IMR-90 (cell line): ENCODE results near the gene SYNRG. TPM values are rescaled to one million over a fixed set of nuclear protein-coding genes. Genes with fewer than 3 reads are reported as not detected.

Experiments
- ATAC-seq: fragments of 200-7000 bp; cut with Tn5 transposase; 2 replicates; pipeline ENCODE4 v1.9.1; 2020; ENCODE audit warnings: low read depth, mild to moderate bottlenecking, moderate library complexity
- BruUV-seq: library from RNA; stranded (reverse); fragments of 400-500 nt; replicated peaks from 2 replicates; lab custom pipeline; 2021; lab: Mats Ljungman, UMichigan
- CTCF ChIA-PET: fragments of 300-600 bp; formaldehyde crosslinking; extraction: SDS; loops from one replicate; lab custom pipeline; 2021; ENCODE audit warnings: antibody characterized with exemption; lab: Yijun Ruan, JAX
- POLR2A ChIA-PET: fragments of 300-600 bp; sonication (Branson Sonifier 250); formaldehyde crosslinking; loops from one replicate; lab custom pipeline; 2022; ENCODE audit warnings: antibody characterized with exemption; ENCODE audit not compliant: unreplicated experiment; lab: Charles Lee
- DNase-seq: peaks from one replicate; pipeline ENCODE4 v3.0.0; 2013
- H2AFZ ChIP-seq: replicated peaks from 2 replicates; pipeline ENCODE3; 2013; ENCODE audit warnings: low read length, mild to moderate bottlenecking; ENCODE audit not compliant: poor library complexity
- H2AK5ac ChIP-seq: 2 replicates; pipeline ENCODE4 v1.6.1; 2013; ENCODE audit warnings: low read depth, low read length, inconsistent platforms
- H2AK9ac ChIP-seq: replicated peaks from 2 replicates; pipeline ENCODE3; 2013; ENCODE audit warnings: mild to moderate bottlenecking, low read depth, low read length, moderate library complexity; ENCODE audit not compliant: poor library complexity
- H2BK120ac ChIP-seq: 2 replicates; pipeline ENCODE4 v1.6.1; 2013; ENCODE audit warnings: low read depth, low read length, inconsistent platforms
- H2BK15ac ChIP-seq: 3 replicates; pipeline ENCODE4 v1.6.1; 2013; ENCODE audit warnings: low read depth, low read length, inconsistent platforms
- H2BK20ac ChIP-seq: 2 replicates; pipeline ENCODE4 v1.6.1; 2013; ENCODE audit warnings: low read depth, mild to moderate bottlenecking, inconsistent platforms, low read length, moderate library complexity
- H2BK5ac ChIP-seq: 2 replicates; pipeline ENCODE4 v1.6.1; 2013; ENCODE audit warnings: mild to moderate bottlenecking, low read depth, low read length, inconsistent platforms; ENCODE audit not compliant: poor library complexity, severe bottlenecking
- H3K14ac ChIP-seq: replicated peaks from 2 replicates; pipeline ENCODE4 v1.6.1; 2013; ENCODE audit warnings: low read depth, low read length, inconsistent platforms
- H3K18ac ChIP-seq: 2 replicates; pipeline ENCODE4 v1.6.1; 2013; ENCODE audit warnings: low read depth, low read length, control low read depth
- H3K23ac ChIP-seq: 2 replicates; pipeline ENCODE4 v1.6.1; 2013; ENCODE audit warnings: low read depth, low read length, inconsistent platforms
- H3K27ac ChIP-seq: 2 replicates; pipeline ENCODE4 v1.5.1; 2013; ENCODE audit warnings: mild to moderate bottlenecking, control low read depth, low read length; ENCODE audit not compliant: insufficient read depth
- H3K27me3 ChIP-seq: 2 replicates; pipeline ENCODE4 v1.6.1; 2013; ENCODE audit warnings: low read length; ENCODE audit not compliant: control insufficient read depth, insufficient read depth
- H3K36me3 ChIP-seq: 2 replicates; pipeline ENCODE4 v1.6.1; 2013; ENCODE audit warnings: low read length, mixed read lengths; ENCODE audit not compliant: control insufficient read depth, insufficient read depth
- H3K4ac ChIP-seq: 2 replicates; pipeline ENCODE4 v1.6.1; 2013; ENCODE audit warnings: low read depth, low read length, inconsistent platforms
- H3K4me1 ChIP-seq: 2 replicates; pipeline ENCODE4 v1.6.1; 2013; ENCODE audit warnings: low read length, mixed read lengths; ENCODE audit not compliant: control insufficient read depth, insufficient read depth
- H3K4me2 ChIP-seq: 2 replicates; pipeline ENCODE4 v1.6.1; 2013; ENCODE audit warnings: low read depth, mild to moderate bottlenecking, control low read depth, low read length, moderate library complexity
- H3K4me3 ChIP-seq: 2 replicates; pipeline ENCODE4 v1.5.1; 2013; ENCODE audit warnings: low read depth, mild to moderate bottlenecking, control low read depth, low read length, moderate library complexity; ENCODE audit not compliant: insufficient read depth
- H3K56ac ChIP-seq: 2 replicates; pipeline ENCODE4 v1.6.1; 2013; ENCODE audit warnings: low read length, inconsistent platforms; ENCODE audit not compliant: insufficient read depth; ENCODE audit errors: extremely low read depth
- H3K79me1 ChIP-seq, 2 experiments: 2 replicates each; pipeline ENCODE4 v1.6.1; 2013; ENCODE audit warnings: low read length in 2 of 2, inconsistent platforms in 1 of 2, low read depth in 1 of 2
- H3K9ac ChIP-seq: 2 replicates; pipeline ENCODE4 v1.6.1; 2013; ENCODE audit warnings: low read depth, low read length, control low read depth
- H3K9me1 ChIP-seq: 2 replicates; pipeline ENCODE4 v1.6.1; 2013; ENCODE audit warnings: low read length, inconsistent platforms; ENCODE audit not compliant: insufficient read depth
- H3K9me3 ChIP-seq: 2 replicates; pipeline ENCODE4 v1.6.1; 2013; ENCODE audit warnings: low read length; ENCODE audit not compliant: control insufficient read depth, insufficient read depth
- H4K20me1 ChIP-seq: 2 replicates; pipeline ENCODE4 v1.6.1; 2013; ENCODE audit warnings: low read length, inconsistent platforms; ENCODE audit not compliant: insufficient read depth
- H4K5ac ChIP-seq: 2 replicates; pipeline ENCODE4 v1.6.1; 2013; ENCODE audit warnings: mild to moderate bottlenecking, low read depth, low read length, control low read depth
- H4K8ac ChIP-seq, 2 experiments: 2 replicates each; pipeline ENCODE4 v1.6.1; 2013; ENCODE audit warnings: low read depth in 2 of 2, low read length in 2 of 2, control low read depth in 1 of 2, inconsistent platforms in 1 of 2
- H4K91ac ChIP-seq: 2 replicates; pipeline ENCODE4 v1.6.1; 2013; ENCODE audit warnings: low read depth, low read length, inconsistent platforms; ENCODE audit not compliant: insufficient read depth
- BHLHE40 ChIP-seq: fragments of 150-350 bp; IDR thresholded peaks from 2 replicates; pipeline ENCODE4 v1.6.1; 2016; ENCODE audit warnings: mild to moderate bottlenecking, low read depth, low read length
- CEBPB ChIP-seq: IDR thresholded peaks from 2 replicates; pipeline ENCODE4 v1.6.1; 2012; ENCODE audit warnings: low read depth, low read length, improper control_type of control experiment
- CHD1 ChIP-seq: IDR thresholded peaks from 2 replicates; pipeline ENCODE4 v1.6.1; 2012; ENCODE audit warnings: low read depth, low read length, improper control_type of control experiment
- FOS ChIP-seq: fragments of 150-350 bp; IDR thresholded peaks from 2 replicates; pipeline ENCODE4 v1.6.1; 2016; ENCODE audit warnings: low read depth, low read length
- MAFK ChIP-seq: IDR thresholded peaks from 2 replicates; pipeline ENCODE4 v1.6.1; 2012; ENCODE audit warnings: low read depth, low read length, improper control_type of control experiment
- MAZ ChIP-seq: IDR thresholded peaks from 2 replicates; pipeline ENCODE4 v1.6.1; 2012; ENCODE audit warnings: low read depth, mild to moderate bottlenecking, low read length, improper control_type of control experiment, moderate library complexity, borderline replicate concordance
- MXI1 ChIP-seq: IDR thresholded peaks from 2 replicates; pipeline ENCODE4 v1.6.1; 2012; ENCODE audit warnings: low read depth, mild to moderate bottlenecking, low read length, moderate library complexity, borderline replicate concordance
- NFE2L2 ChIP-seq: fragments of 150-350 bp; IDR thresholded peaks from 2 replicates; pipeline ENCODE4 v1.6.1; 2016; ENCODE audit warnings: low read depth, mild to moderate bottlenecking, low read length
- POLR2A ChIP-seq: IDR thresholded peaks from 2 replicates; pipeline ENCODE4 v1.6.1; 2012; ENCODE audit warnings: mild to moderate bottlenecking, low read depth, low read length
- RAD21 ChIP-seq: IDR thresholded peaks from 2 replicates; pipeline ENCODE4 v1.6.1; 2012; ENCODE audit warnings: low read length, improper control_type of control experiment
- RCOR1 ChIP-seq: IDR thresholded peaks from 2 replicates; pipeline ENCODE4 v1.6.1; 2012; ENCODE audit warnings: mild to moderate bottlenecking, low read length, improper control_type of control experiment; ENCODE audit not compliant: insufficient replicate concordance
- RFX5 ChIP-seq: IDR thresholded peaks from 2 replicates; pipeline ENCODE4 v1.8.0; 2012; ENCODE audit warnings: low read depth, mild to moderate bottlenecking, low read length, moderate library complexity
- SMC3 ChIP-seq: fragments of 150-350 bp; IDR thresholded peaks from 2 replicates; pipeline ENCODE4 v1.6.1; 2016; ENCODE audit warnings: low read depth, mild to moderate bottlenecking, antibody characterized with exemption, low read length, moderate library complexity
- WGBS, 2 experiments: methylation state at CpG; one replicate each; pipeline versions ENCODE4 v1.1.5 to v1.1.7; 2013; ENCODE audit warnings: missing lambda C conversion rate in 2 of 2; ENCODE audit not compliant: insufficient read length in 1 of 2; ENCODE audit errors: extremely low coverage in 2 of 2; 5-methylcytosine and 5-hydroxymethylcytosine counted together
- dilution Hi-C: fragments of 300-500 bp; cut with HindIII; formaldehyde crosslinking; loops from one replicate; pipeline ENCODE4 v1.14.3; 2018; ENCODE audit warnings: low sequenced_read_pairs; ENCODE audit not compliant: unreplicated experiment
- in situ Hi-C: fragments of 300-500 bp; cut with MboI; formaldehyde crosslinking; loops from 3 replicates; pipeline ENCODE4 v1.14.3; 2019; ENCODE audit warnings: low sequenced_read_pairs, inconsistent platforms, mixed read lengths
- intact Hi-C: fragments of 100-400 bp; cut with micrococcal nuclease; formaldehyde crosslinking; loops from 2 replicates; pipeline ENCODE4 v1.10.0; 2022
- polyA plus RNA-seq, 3 experiments: library from polyadenylated mRNA; depleted of rRNA; stranded (reverse); fragments of >200 nt; gene quantifications; 2 replicates each; pipeline ENCODE4 v1.2.3, GENCODE V29; 2012; ENCODE audit warnings: low replicate concordance in 1 of 3
- total RNA-seq: library from RNA; depleted of rRNA; stranded (reverse); fragments of >200 nt; gene quantifications from 2 replicates; pipeline ENCODE4 v1.2.3, GENCODE V29; 2012
- TF ChIP-seq, protein P1 (sequence below): fragments of 150-350 bp; IDR thresholded peaks from 2 replicates; pipeline ENCODE4 v1.6.1; 2016; ENCODE audit warnings: low read depth, mild to moderate bottlenecking, low read length, moderate library complexity, borderline replicate concordance
- TF ChIP-seq, protein P2 (sequence below): conservative IDR thresholded peaks from 2 replicates; pipeline ENCODE4 v1.5.1; 2012; ENCODE audit warnings: mild to moderate bottlenecking, low read depth, low read length, improper control_type of control experiment

Gene SYNRG
- total and polyA plus RNA-seq, 2 of the 4 experiments (the other 2 are of a cell fraction), result 11.7 to 15.2 TPM

DNA sequence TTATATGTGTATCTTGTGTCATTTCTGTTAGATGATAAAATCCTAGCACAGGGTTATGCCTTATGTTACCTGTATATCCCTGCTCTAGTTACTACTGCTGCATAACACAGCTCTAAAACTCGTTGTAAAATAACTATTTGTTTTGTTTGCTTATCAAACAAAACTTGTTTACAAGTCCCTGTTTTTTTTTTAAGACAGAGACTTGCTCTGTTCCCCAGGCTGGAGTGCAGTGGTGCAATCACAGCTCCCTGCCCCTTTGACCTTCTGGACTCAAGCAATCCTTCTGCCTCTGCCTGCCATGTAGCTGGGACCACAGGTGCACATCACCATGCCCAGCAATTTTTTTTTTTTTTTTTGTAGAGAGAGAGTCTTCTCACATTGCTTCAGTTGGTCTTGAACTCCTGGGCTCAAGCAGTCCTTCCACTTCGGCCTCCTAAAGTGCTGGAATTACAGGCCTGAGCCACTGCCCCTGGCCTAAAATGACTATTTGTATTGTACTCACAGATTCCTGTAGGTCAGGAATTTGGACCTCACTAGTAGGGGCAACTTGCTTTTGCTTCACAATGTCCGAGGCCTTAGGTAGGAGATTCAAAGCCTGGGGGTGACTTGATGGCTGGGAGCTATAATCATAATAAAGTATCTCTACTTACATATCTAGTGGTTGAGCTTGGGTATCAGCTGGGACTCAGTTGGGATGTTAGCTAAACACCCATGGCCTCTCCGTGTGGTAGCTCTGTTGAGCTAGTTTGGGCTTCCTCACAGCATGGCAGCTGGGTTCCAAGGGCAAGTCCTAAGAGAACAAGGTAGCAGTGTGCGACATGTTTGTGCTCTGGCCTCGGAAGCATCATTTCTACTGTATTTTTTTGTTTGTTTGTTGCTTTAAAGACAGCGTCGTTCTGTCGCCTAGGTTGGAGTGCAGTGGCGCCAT lies 106.9 kb downstream of the SYNRG start:
- no peak overlapping the region for H2BK5ac ChIP-seq
- no peak overlapping the region for H3K14ac ChIP-seq
- dilution Hi-C loops (no loop called here), in situ Hi-C loops (no loop called here), intact Hi-C loops (no loop called here)
- H3K9me1 ChIP-seq, result peaks cover 42% of the 10 kb centered on the region
- H3K4me1 ChIP-seq, result peaks cover 5% of the 10 kb centered on the region; the same call in 1 of the 2 replicates
- H3K36me3 ChIP-seq, result peaks cover 10% of the 10 kb centered on the region
- H3K56ac ChIP-seq, result no peak overlapping the region
- no peak overlapping the region for H2AK9ac ChIP-seq
- H3K4ac ChIP-seq, result no peak overlapping the region
- H3K27ac ChIP-seq, result no peak overlapping the region
- H2BK120ac ChIP-seq, result no peak overlapping the region
- no peaks in the 10 kb centered on the region for H3K9me3 ChIP-seq
- H2BK20ac ChIP-seq, result no peak overlapping the region
- TF ChIP-seq POLR2A, result no peak
- TF ChIP-seq, protein P1, sequence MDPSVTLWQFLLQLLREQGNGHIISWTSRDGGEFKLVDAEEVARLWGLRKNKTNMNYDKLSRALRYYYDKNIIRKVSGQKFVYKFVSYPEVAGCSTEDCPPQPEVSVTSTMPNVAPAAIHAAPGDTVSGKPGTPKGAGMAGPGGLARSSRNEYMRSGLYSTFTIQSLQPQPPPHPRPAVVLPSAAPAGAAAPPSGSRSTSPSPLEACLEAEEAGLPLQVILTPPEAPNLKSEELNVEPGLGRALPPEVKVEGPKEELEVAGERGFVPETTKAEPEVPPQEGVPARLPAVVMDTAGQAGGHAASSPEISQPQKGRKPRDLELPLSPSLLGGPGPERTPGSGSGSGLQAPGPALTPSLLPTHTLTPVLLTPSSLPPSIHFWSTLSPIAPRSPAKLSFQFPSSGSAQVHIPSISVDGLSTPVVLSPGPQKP, result no peak
- TF ChIP-seq CHD1, result no peak
- no peak for TF ChIP-seq RFX5
- no peak for TF ChIP-seq MAFK
- TF ChIP-seq BHLHE40, result no peak
- TF ChIP-seq NFE2L2, result no peak
- TF ChIP-seq RAD21, result no peak
- no peak for TF ChIP-seq FOS
- TF ChIP-seq, protein P2, sequence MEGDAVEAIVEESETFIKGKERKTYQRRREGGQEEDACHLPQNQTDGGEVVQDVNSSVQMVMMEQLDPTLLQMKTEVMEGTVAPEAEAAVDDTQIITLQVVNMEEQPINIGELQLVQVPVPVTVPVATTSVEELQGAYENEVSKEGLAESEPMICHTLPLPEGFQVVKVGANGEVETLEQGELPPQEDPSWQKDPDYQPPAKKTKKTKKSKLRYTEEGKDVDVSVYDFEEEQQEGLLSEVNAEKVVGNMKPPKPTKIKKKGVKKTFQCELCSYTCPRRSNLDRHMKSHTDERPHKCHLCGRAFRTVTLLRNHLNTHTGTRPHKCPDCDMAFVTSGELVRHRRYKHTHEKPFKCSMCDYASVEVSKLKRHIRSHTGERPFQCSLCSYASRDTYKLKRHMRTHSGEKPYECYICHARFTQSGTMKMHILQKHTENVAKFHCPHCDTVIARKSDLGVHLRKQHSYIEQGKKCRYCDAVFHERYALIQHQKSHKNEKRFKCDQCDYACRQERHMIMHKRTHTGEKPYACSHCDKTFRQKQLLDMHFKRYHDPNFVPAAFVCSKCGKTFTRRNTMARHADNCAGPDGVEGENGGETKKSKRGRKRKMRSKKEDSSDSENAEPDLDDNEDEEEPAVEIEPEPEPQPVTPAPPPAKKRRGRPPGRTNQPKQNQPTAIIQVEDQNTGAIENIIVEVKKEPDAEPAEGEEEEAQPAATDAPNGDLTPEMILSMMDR, result no peak
- TF ChIP-seq MXI1, result no peak
- TF ChIP-seq MAZ, result no peak
- TF ChIP-seq CEBPB, result no peak
- no peak for TF ChIP-seq SMC3
- TF ChIP-seq RCOR1, result no peak
- no peak overlapping the region for H3K23ac ChIP-seq
- no peak overlapping the region for H3K4me2 ChIP-seq
- 100% methylated on average over 2 of the region's 10 CpGs; no CpG with 5 or more reads in 1 of the 2 experiments for WGBS, 2 experiments
- no peak overlapping the region for H3K4me3 ChIP-seq
- no peak overlapping the region for H2BK15ac ChIP-seq
- H3K79me1 ChIP-seq, result peaks cover 0 to 72% of the 10 kb centered on the region in 2 experiments; a peak in 2 of 4 replicates
- BruUV-seq, result no TSS peak
- H4K20me1 ChIP-seq, result peaks cover 95% of the 10 kb centered on the region
- no peak overlapping the region for H2AFZ ChIP-seq
- H4K5ac ChIP-seq, result no peak overlapping the region
- H3K9ac ChIP-seq, result no peak overlapping the region
- H4K8ac ChIP-seq, result no peak overlapping the region
- H3K27me3 ChIP-seq, result no peaks in the 10 kb centered on the region
- no peak overlapping the region for H2AK5ac ChIP-seq
- ATAC-seq (no peak), DNase-seq (no peak)
- ChIA-PET CTCF (interaction anchor here (0.6 kb wide), 1 partner anchor 22 kb away, joined by 3 read pairs; no protein-coding TSS in a partner anchor), POLR2A (no interaction called here)
- H3K18ac ChIP-seq, result no peak overlapping the region
- H4K91ac ChIP-seq, result no peak overlapping the region
